IgD-negative memory B cell (primary cell): ENCODE results near the gene STXBP4. TPM values are rescaled to one million over a fixed set of nuclear protein-coding genes. Genes with fewer than 3 reads are reported as not detected.

Experiments
- H3K27ac Mint-ChIP-seq, 3 donors: one replicate each; pipeline ENCODE4 v1.8.0; 2020 to 2022; ENCODE audit warnings: mild to moderate bottlenecking in 3 of 3, mixed read lengths in 3 of 3, moderate library complexity in 1 of 3
- H3K27me3 Mint-ChIP-seq: one replicate; pipeline ENCODE4 v1.8.0; 2021; ENCODE audit warnings: mixed read lengths
- H3K36me3 Mint-ChIP-seq: one replicate; pipeline ENCODE4 v1.8.0; 2020; ENCODE audit warnings: mild to moderate bottlenecking, mixed read lengths
- H3K4me1 Mint-ChIP-seq, 3 donors: one replicate each; pipeline ENCODE4 v1.8.0; 2020 to 2022; ENCODE audit warnings: mixed read lengths in 3 of 3, mild to moderate bottlenecking in 1 of 3
- H3K4me3 Mint-ChIP-seq, 4 donors: one replicate each; pipeline ENCODE4 v1.8.0; 2020 to 2022; ENCODE audit warnings: mild to moderate bottlenecking in 4 of 4, mixed read lengths in 4 of 4, moderate library complexity in 3 of 4
- H3K9me3 Mint-ChIP-seq, 3 donors: one replicate each; pipeline ENCODE4 v1.8.0; 2020 to 2021; ENCODE audit warnings: mixed read lengths in 3 of 3, mild to moderate bottlenecking in 1 of 3
- polyA plus RNA-seq: library from polyadenylated mRNA; unstranded; fragments of 300-500 nt; fragmentation: Illumina TruSeq; gene quantifications from one replicate; pipeline ENCODE4 v1.2.3, GENCODE V29; 2021

The STXBP4 gene
- polyA plus RNA-seq, 1 donor from 2014 or later = 0.90 TPM

DNA sequence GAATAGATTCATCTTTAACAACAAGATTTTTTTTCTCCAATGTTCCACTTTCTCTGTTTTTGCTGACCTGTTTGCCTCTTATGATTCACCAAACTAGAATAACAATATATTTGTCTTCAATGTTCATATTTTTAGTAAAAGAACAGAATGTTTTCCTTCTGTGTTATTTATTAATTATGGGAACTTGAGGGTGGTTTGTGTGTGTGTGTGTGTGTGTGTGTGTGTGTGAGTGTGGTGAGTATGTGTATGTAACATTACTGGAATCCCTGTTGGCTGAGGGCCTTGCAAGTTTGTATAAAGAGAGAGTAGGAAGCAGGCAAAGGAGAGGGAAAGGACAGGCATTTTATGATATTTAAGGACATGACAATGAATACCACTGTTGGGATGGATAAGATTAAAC, 13.8 kb downstream of the STXBP4 start:
- Mint-ChIP-seq H3K36me3 (peaks cover 6% of the 10 kb centered on the region), H3K4me3 (no peak overlapping the region), H3K27me3 (no peaks in the 10 kb centered on the region), H3K9me3 (peaks cover 0 to 6% (median 1%) of the 10 kb centered on the region in 3 donors), H3K27ac (no peak overlapping the region), H3K4me1 (no peaks in the 10 kb centered on the region)

DNA sequence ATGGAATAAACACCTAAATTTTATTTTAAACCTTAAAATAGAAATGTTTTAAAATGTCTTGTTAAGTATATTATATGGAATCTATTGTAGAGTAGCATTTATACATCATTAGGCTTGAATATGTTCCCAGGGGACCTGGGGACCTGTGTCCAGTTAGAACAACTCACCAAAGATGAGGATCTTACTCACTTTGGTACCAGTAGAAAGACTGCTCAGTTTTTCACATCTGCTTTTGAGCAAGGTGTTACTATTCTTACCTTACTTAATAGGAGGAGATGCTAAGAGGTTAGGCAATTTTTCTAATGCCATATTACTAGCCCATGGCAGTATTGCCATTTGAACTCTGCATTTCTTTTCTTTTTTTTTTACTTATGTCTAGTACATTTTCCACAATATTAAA, 14.7 kb downstream of the STXBP4 start:
- no peaks in the 10 kb centered on the region for H3K4me1 Mint-ChIP-seq
- peaks cover 0 to 6% (median 1%) of the 10 kb centered on the region in 3 donors for H3K9me3 Mint-ChIP-seq
- H3K4me3 Mint-ChIP-seq = no peak overlapping the region
- H3K27me3 Mint-ChIP-seq = no peaks in the 10 kb centered on the region
- H3K36me3 Mint-ChIP-seq = peaks cover 6% of the 10 kb centered on the region
- no peak overlapping the region for H3K27ac Mint-ChIP-seq

DNA sequence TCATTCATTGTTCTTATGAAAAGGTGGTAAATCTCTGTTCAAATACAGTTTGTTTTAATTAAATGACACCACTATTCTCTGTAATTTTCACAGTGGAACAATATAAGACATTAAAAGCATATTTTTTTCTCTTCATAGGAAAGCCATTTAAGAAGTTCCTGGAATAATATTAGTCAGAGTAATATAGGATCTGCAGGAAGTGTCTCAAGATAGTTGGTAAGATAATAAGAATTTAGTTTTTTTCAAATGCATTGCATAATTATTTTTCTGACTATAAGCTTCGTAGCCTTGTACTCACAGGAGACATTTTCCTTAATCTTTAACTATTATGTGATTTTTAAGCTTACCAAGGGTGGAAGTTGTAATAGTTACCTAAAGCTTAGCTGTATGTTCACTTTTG, 16.9 kb downstream of the STXBP4 start:
- Mint-ChIP-seq H3K36me3 (peaks cover 6% of the 10 kb centered on the region), H3K4me3 (no peak overlapping the region), H3K27me3 (no peaks in the 10 kb centered on the region), H3K27ac (no peak overlapping the region), H3K9me3 (peaks cover 0 to 6% (median 1%) of the 10 kb centered on the region in 3 donors), H3K4me1 (no peaks in the 10 kb centered on the region)

DNA sequence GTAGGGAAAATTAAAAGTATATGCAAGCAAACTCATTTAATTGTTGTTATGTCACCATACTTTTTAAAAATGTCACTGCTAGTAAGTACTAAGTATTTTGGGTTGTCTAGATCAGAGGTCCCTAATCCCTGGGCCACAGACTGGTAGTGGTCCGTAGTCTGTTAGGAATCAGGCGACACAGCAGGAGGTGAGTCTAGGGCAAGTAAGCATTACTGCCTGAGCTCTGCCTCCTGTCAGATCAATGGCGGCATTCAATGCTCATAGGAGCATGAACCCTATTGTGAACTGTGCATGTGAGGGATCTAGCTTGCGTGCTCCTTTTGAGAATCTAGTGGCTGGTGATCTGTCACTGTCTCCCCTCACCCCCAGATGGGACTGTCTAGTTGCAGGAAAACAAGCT, 21.6 kb downstream of the STXBP4 start:
- Mint-ChIP-seq H3K9me3 (no peaks in the 10 kb centered on the region), H3K36me3 (no peaks in the 10 kb centered on the region), H3K27me3 (no peaks in the 10 kb centered on the region), H3K27ac (no peak overlapping the region), H3K4me1 (no peaks in the 10 kb centered on the region), H3K4me3 (no peak overlapping the region)

DNA sequence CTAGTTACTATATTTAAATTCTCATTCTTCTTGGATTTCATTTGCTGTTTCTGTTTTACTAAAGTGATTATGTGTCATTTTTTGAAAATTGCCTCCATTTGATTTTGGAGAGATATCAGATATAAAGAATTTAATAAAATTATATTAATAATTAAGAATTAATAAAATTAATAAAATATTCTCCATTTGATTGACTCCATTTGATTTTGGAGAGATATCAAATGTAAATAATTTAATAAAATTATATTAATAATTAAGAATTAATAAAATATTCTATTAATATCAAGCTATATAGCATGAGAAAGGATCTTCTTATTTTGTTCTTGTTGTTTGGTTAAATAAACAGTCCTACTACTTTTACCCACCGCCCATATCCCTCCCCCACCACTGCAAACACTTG, 23.0 kb downstream of the STXBP4 start:
- no peaks in the 10 kb centered on the region for H3K9me3 Mint-ChIP-seq
- H3K4me3 Mint-ChIP-seq = no peak overlapping the region
- no peaks in the 10 kb centered on the region for H3K4me1 Mint-ChIP-seq
- H3K27me3 Mint-ChIP-seq = no peaks in the 10 kb centered on the region
- no peaks in the 10 kb centered on the region for H3K36me3 Mint-ChIP-seq
- H3K27ac Mint-ChIP-seq = no peak overlapping the region

DNA sequence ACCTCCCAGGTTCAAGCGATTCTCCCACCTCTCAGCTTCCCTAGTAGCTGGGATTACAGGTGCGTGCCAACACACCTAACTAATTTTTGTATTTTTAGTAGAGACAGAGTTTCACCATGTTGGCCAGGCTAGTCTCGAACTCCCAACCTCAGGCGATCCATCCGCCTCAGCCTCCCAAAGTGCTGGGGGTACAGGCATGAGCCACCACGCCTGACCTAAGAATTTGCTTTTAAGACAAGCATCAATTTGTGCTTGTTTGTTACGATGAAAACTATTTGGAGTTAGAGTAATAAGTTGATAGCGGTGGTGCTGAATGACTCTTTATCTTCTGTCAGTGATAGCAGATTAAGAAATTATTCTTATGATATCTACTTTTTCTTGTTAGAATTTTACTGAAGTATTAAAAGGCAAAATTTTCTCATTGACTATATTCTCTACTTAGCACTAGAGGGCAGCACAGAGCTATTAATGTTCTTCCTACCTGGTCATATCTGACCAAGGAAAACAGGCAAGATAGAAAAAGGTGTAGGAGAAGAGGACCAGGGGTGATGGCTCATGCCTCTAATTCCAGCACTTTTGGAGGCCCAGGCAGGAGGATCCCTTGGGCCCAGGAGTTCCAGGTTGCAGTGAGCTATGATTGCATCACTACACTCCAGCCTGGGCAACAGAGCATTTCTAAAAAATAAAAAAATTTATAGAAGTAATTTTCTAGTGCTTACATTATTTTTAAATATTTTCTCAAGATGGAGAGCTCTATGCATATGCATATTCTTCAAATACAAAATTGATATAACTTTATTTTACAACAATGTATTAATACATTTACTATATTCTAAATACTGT, 24.5 kb downstream of the STXBP4 start:
- H3K4me3 Mint-ChIP-seq = no peak overlapping the region
- no peak overlapping the region for H3K27ac Mint-ChIP-seq
- no peaks in the 10 kb centered on the region for H3K9me3 Mint-ChIP-seq
- no peaks in the 10 kb centered on the region for H3K4me1 Mint-ChIP-seq
- no peaks in the 10 kb centered on the region for H3K27me3 Mint-ChIP-seq
- no peaks in the 10 kb centered on the region for H3K36me3 Mint-ChIP-seq

DNA sequence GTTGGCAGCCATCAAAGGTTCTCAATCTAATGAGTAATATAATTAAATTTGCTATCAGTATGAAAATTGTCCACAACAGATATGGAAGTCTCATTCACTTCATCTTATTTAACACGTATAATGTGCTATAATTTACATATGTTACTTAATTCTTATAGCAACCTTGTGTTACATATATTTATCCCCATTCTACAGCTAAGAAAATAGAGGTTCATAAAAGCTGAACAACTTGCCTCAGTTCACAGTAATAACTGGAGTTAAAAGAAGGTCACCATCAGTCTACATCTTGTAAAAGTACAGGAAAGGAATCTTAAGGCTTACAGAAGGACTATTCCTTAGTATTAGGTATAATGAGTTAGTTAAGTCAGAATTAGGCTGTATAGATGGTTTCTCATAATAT, 27.9 kb downstream of the STXBP4 start:
- no peaks in the 10 kb centered on the region for H3K9me3 Mint-ChIP-seq
- H3K27ac Mint-ChIP-seq = peak overlapping the region in 1 of 3 donors; percentile 12
- no peaks in the 10 kb centered on the region for H3K27me3 Mint-ChIP-seq
- H3K4me3 Mint-ChIP-seq = no peak overlapping the region
- no peaks in the 10 kb centered on the region for H3K36me3 Mint-ChIP-seq
- no peaks in the 10 kb centered on the region for H3K4me1 Mint-ChIP-seq

DNA sequence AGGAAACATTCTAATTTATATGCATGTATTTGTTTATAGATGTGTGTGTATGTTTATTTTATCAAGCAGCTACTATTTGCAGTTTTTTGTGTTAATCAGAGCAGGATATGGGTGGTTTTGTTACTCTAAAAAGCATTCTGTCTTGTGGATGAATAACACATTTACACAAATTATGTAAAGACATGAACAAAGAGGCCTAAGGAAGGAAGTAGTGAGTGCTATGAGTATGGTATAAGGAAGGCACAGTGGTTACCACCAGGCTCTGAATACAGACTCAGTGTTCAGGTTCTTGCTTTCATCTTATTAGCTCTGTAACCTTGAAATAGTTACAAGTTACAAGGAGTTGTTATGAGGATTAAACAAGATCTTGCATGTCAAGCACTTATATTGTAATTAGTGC, 33.9 kb downstream of the STXBP4 start:
- H3K9me3 Mint-ChIP-seq = peaks cover 0 to 3% (median 0%) of the 10 kb centered on the region in 3 donors
- H3K27ac Mint-ChIP-seq = peak overlapping the region in 1 of 3 donors; percentile 43
- no peaks in the 10 kb centered on the region for H3K27me3 Mint-ChIP-seq
- no peaks in the 10 kb centered on the region for H3K36me3 Mint-ChIP-seq
- no peak overlapping the region for H3K4me3 Mint-ChIP-seq
- no peaks in the 10 kb centered on the region for H3K4me1 Mint-ChIP-seq

GRCh38 chr17:55004484-55004883, 35.9 kb downstream of the STXBP4 start:
- Mint-ChIP-seq H3K27ac (no peak overlapping the region), H3K36me3 (peaks cover 3% of the 10 kb centered on the region), H3K4me1 (no peaks in the 10 kb centered on the region), H3K4me3 (peak overlapping the region in 1 of 4 donors; percentile 43), H3K27me3 (no peaks in the 10 kb centered on the region), H3K9me3 (peaks cover 0 to 3% (median 0%) of the 10 kb centered on the region in 3 donors)

GRCh38 chr17:55005520-55005919, 37.0 kb downstream of the STXBP4 start:
- H3K4me3 Mint-ChIP-seq = no peak overlapping the region
- no peaks in the 10 kb centered on the region for H3K4me1 Mint-ChIP-seq
- peaks cover 0 to 3% (median 0%) of the 10 kb centered on the region in 3 donors for H3K9me3 Mint-ChIP-seq
- H3K27me3 Mint-ChIP-seq = no peaks in the 10 kb centered on the region
- H3K27ac Mint-ChIP-seq = no peak overlapping the region
- peaks cover 3% of the 10 kb centered on the region for H3K36me3 Mint-ChIP-seq

GRCh38 chr17:55023626-55024025, 55.1 kb downstream of the STXBP4 start:
- no peaks in the 10 kb centered on the region for H3K27me3 Mint-ChIP-seq

GRCh38 chr17:55037828-55038227, 69.3 kb downstream of the STXBP4 start:
- peaks cover 4% of the 10 kb centered on the region for H3K36me3 Mint-ChIP-seq
- H3K4me1 Mint-ChIP-seq = no peaks in the 10 kb centered on the region
- H3K4me3 Mint-ChIP-seq = no peak overlapping the region
- H3K9me3 Mint-ChIP-seq = no peaks in the 10 kb centered on the region
- no peaks in the 10 kb centered on the region for H3K27me3 Mint-ChIP-seq
- no peak overlapping the region for H3K27ac Mint-ChIP-seq

More at GRCh38 chr17:55023626-55024025, 55.1 kb downstream of the STXBP4 start:
- H3K27ac Mint-ChIP-seq = no peak overlapping the region
- H3K4me1 Mint-ChIP-seq = no peaks in the 10 kb centered on the region
- H3K4me3 Mint-ChIP-seq = no peak overlapping the region
- H3K36me3 Mint-ChIP-seq = peaks cover 2% of the 10 kb centered on the region
- no peaks in the 10 kb centered on the region for H3K9me3 Mint-ChIP-seq

GRCh38 chr17:55038291-55038690, 69.7 kb downstream of the STXBP4 start:
- H3K36me3 Mint-ChIP-seq = peaks cover 3% of the 10 kb centered on the region
- H3K27ac Mint-ChIP-seq = no peak overlapping the region
- no peaks in the 10 kb centered on the region for H3K27me3 Mint-ChIP-seq
- no peaks in the 10 kb centered on the region for H3K4me1 Mint-ChIP-seq
- H3K9me3 Mint-ChIP-seq = no peaks in the 10 kb centered on the region
- no peak overlapping the region for H3K4me3 Mint-ChIP-seq

GRCh38 chr17:55040611-55041010, 72.0 kb downstream of the STXBP4 start:
- Mint-ChIP-seq H3K4me3 (no peak overlapping the region), H3K9me3 (no peaks in the 10 kb centered on the region), H3K36me3 (peaks cover 2% of the 10 kb centered on the region), H3K27me3 (no peaks in the 10 kb centered on the region), H3K4me1 (no peaks in the 10 kb centered on the region), H3K27ac (no peak overlapping the region)

DNA sequence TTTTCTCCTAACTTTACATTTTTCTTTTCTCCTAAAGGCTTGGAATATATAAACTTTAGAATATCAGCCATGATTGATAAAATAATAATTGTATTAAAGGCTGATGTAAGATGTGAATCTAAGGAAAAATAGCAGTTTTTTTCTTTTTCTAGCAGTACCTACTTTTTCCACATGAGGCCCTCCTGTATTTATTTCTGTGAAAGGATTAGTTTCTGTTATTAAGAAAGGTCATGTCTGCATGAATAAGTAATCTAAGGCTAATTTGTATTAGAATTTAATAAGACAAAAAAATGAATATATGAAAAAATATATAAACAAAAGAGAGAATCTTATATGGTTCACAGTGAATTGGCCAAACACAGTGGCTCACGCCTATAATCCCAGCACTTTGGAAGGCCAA, 85.3 kb downstream of the STXBP4 start:
- H3K27me3 Mint-ChIP-seq = no peaks in the 10 kb centered on the region
- H3K27ac Mint-ChIP-seq = no peak overlapping the region
- peaks cover 0 to 4% (median 3%) of the 10 kb centered on the region in 3 donors for H3K9me3 Mint-ChIP-seq
- H3K4me3 Mint-ChIP-seq = no peak overlapping the region
- no peaks in the 10 kb centered on the region for H3K4me1 Mint-ChIP-seq
- peaks cover 4% of the 10 kb centered on the region for H3K36me3 Mint-ChIP-seq

GRCh38 chr17:55054429-55054828, 85.9 kb downstream of the STXBP4 start:
- H3K27me3 Mint-ChIP-seq = no peaks in the 10 kb centered on the region
- H3K4me3 Mint-ChIP-seq = no peak overlapping the region
- H3K27ac Mint-ChIP-seq = no peak overlapping the region
- H3K36me3 Mint-ChIP-seq = peaks cover 4% of the 10 kb centered on the region
- H3K9me3 Mint-ChIP-seq = peaks cover 0 to 4% (median 0%) of the 10 kb centered on the region in 3 donors
- no peaks in the 10 kb centered on the region for H3K4me1 Mint-ChIP-seq
